Measurements from ENCODE around the gene TLE1.

The TLE1 gene

GRCh38 chr9:81565144-81565543 is 124.2 kb downstream of the TLE1 start:
- H3K4me3 ChIP-seq, result no peak overlapping the region
- DNase-seq (ENCODE audit: low read depth, low spot score), result no peak
- no peaks in the 10 kb centered on the region for H3K36me3 ChIP-seq (ENCODE audit: insufficient read depth, low read length)
- H3K9me3 ChIP-seq (ENCODE audit: low read depth, low read length), result no peaks in the 10 kb centered on the region
- no peak overlapping the region for H3K27ac ChIP-seq
- TF ChIP-seq FOXP2 (optimal IDR thresholded peaks at IDR 0.05; ENCODE audit: control extremely low read depth, extremely low read length, insufficient read depth) (no peak), EZH2 (IDR thresholded peaks at IDR 0.05) (no peak), POLR2AphosphoS5 (IDR thresholded peaks at IDR 0.05; ENCODE audit: borderline replicate concordance, low read depth, low read length) (no peak)
- H3K9ac ChIP-seq (ENCODE audit: insufficient read length), result no peak overlapping the region

GRCh38 chr9:81564632-81565031 is 124.7 kb downstream of the TLE1 start:
- no peak overlapping the region for H3K4me3 ChIP-seq
- no peak for DNase-seq (ENCODE audit: low read depth, low spot score)
- no peak overlapping the region for H3K27ac ChIP-seq
- H3K9me3 ChIP-seq (ENCODE audit: low read depth, low read length), result no peaks in the 10 kb centered on the region
- TF ChIP-seq FOXP2 (optimal IDR thresholded peaks at IDR 0.05; ENCODE audit: control extremely low read depth, extremely low read length, insufficient read depth) (no peak), POLR2AphosphoS5 (IDR thresholded peaks at IDR 0.05; ENCODE audit: borderline replicate concordance, low read depth, low read length) (no peak), EZH2 (IDR thresholded peaks at IDR 0.05) (no peak)
- no peak overlapping the region for H3K9ac ChIP-seq (ENCODE audit: insufficient read length)
- no peaks in the 10 kb centered on the region for H3K36me3 ChIP-seq (ENCODE audit: insufficient read depth, low read length)

GRCh38 chr9:81563739-81564138 is 125.6 kb downstream of the TLE1 start:
- Histone ChIP-seq H3K9ac (ENCODE audit: insufficient read length) (no peak overlapping the region), H3K36me3 (ENCODE audit: insufficient read depth, low read length) (no peaks in the 10 kb centered on the region), H3K4me3 (no peak overlapping the region), H3K9me3 (ENCODE audit: low read depth, low read length) (no peaks in the 10 kb centered on the region), H3K27ac (no peak overlapping the region)
- TF ChIP-seq POLR2AphosphoS5 (IDR thresholded peaks at IDR 0.05; ENCODE audit: borderline replicate concordance, low read depth, low read length), result no peak
- TF ChIP-seq EZH2 (IDR thresholded peaks at IDR 0.05), result no peak
- no peak for TF ChIP-seq FOXP2 (optimal IDR thresholded peaks at IDR 0.05; ENCODE audit: control extremely low read depth, extremely low read length, insufficient read depth)
- DNase-seq (ENCODE audit: low read depth, low spot score), result no peak

- no peak for DNase-seq (ENCODE audit: low read depth, low spot score)
- Histone ChIP-seq H3K36me3 (ENCODE audit: insufficient read depth, low read length) (no peaks in the 10 kb centered on the region), H3K27ac (no peak overlapping the region), H3K4me3 (no peak overlapping the region), H3K9me3 (ENCODE audit: low read depth, low read length) (no peaks in the 10 kb centered on the region), H3K9ac (ENCODE audit: insufficient read length) (no peak overlapping the region)
- TF ChIP-seq POLR2AphosphoS5 (IDR thresholded peaks at IDR 0.05; ENCODE audit: borderline replicate concordance, low read depth, low read length), result no peak
- TF ChIP-seq FOXP2 (optimal IDR thresholded peaks at IDR 0.05; ENCODE audit: control extremely low read depth, extremely low read length, insufficient read depth), result no peak
- TF ChIP-seq EZH2 (IDR thresholded peaks at IDR 0.05), result no peak
These were observed 126.3 kb downstream of the TLE1 start for GRCh38 chr9:81563020-81563407.

GRCh38 chr9:81562231-81563019 is 126.9 kb downstream of the TLE1 start:
- DNase-seq (ENCODE audit: low read depth, low spot score), result no peak
- TF ChIP-seq FOXP2 (optimal IDR thresholded peaks at IDR 0.05; ENCODE audit: control extremely low read depth, extremely low read length, insufficient read depth), result no peak
- TF ChIP-seq POLR2AphosphoS5 (IDR thresholded peaks at IDR 0.05; ENCODE audit: borderline replicate concordance, low read depth, low read length), result no peak
- TF ChIP-seq EZH2 (IDR thresholded peaks at IDR 0.05), result no peak
- Histone ChIP-seq H3K36me3 (ENCODE audit: insufficient read depth, low read length) (no peaks in the 10 kb centered on the region), H3K4me3 (no peak overlapping the region), H3K9me3 (ENCODE audit: low read depth, low read length) (no peaks in the 10 kb centered on the region), H3K9ac (ENCODE audit: insufficient read length) (no peak overlapping the region), H3K27ac (no peak overlapping the region)

GRCh38 chr9:81560851-81561732 is 128.3 kb downstream of the TLE1 start:
- H3K9ac ChIP-seq (ENCODE audit: insufficient read length), result no peak overlapping the region
- TF ChIP-seq FOXP2 (optimal IDR thresholded peaks at IDR 0.05; ENCODE audit: control extremely low read depth, extremely low read length, insufficient read depth) (no peak), POLR2AphosphoS5 (IDR thresholded peaks at IDR 0.05; ENCODE audit: borderline replicate concordance, low read depth, low read length) (no peak), EZH2 (IDR thresholded peaks at IDR 0.05) (no peak)
- H3K27ac ChIP-seq, result no peak overlapping the region
- no peaks in the 10 kb centered on the region for H3K9me3 ChIP-seq (ENCODE audit: low read depth, low read length)
- no peak overlapping the region for H3K4me3 ChIP-seq
- DNase-seq (ENCODE audit: low read depth, low spot score), result no peak
- H3K36me3 ChIP-seq (ENCODE audit: insufficient read depth, low read length), result no peaks in the 10 kb centered on the region

GRCh38 chr9:81559709-81560108 is 129.6 kb downstream of the TLE1 start:
- no peak for TF ChIP-seq EZH2 (IDR thresholded peaks at IDR 0.05)
- TF ChIP-seq FOXP2 (optimal IDR thresholded peaks at IDR 0.05; ENCODE audit: control extremely low read depth, extremely low read length, insufficient read depth), result no peak
- TF ChIP-seq POLR2AphosphoS5 (IDR thresholded peaks at IDR 0.05; ENCODE audit: borderline replicate concordance, low read depth, low read length), result no peak
- H3K9me3 ChIP-seq (ENCODE audit: low read depth, low read length), result no peaks in the 10 kb centered on the region
- no peak overlapping the region for H3K4me3 ChIP-seq
- DNase-seq (ENCODE audit: low read depth, low spot score), result no peak
- H3K36me3 ChIP-seq (ENCODE audit: insufficient read depth, low read length), result no peaks in the 10 kb centered on the region
- H3K27ac ChIP-seq, result no peak overlapping the region
- no peak overlapping the region for H3K9ac ChIP-seq (ENCODE audit: insufficient read length)

- Histone ChIP-seq H3K27ac (no peak overlapping the region), H3K9me3 (ENCODE audit: low read depth, low read length) (no peaks in the 10 kb centered on the region), H3K36me3 (ENCODE audit: insufficient read depth, low read length) (no peaks in the 10 kb centered on the region), H3K9ac (ENCODE audit: insufficient read length) (no peak overlapping the region), H3K4me3 (no peak overlapping the region)
- TF ChIP-seq EZH2 (IDR thresholded peaks at IDR 0.05) (no peak), FOXP2 (optimal IDR thresholded peaks at IDR 0.05; ENCODE audit: control extremely low read depth, extremely low read length, insufficient read depth) (no peak), POLR2AphosphoS5 (IDR thresholded peaks at IDR 0.05; ENCODE audit: borderline replicate concordance, low read depth, low read length) (no peak)
- DNase-seq (ENCODE audit: low read depth, low spot score), result no peak
These were observed 130.2 kb downstream of the TLE1 start for GRCh38 chr9:81559197-81559596.
